GM12878 (cell line): ENCODE data around the gene GABRB1. TPM values are rescaled to one million over a fixed set of nuclear protein-coding genes. Genes with fewer than 3 reads are reported as not detected.
A peak's percentile ranks its signal among the peaks of the same experiment; 100 is the strongest.

Experiments used
- CHD4 ChIP-seq: fragments of 200-600 bp; sonication (generic); IDR thresholded peaks from 2 replicates; pipeline ENCODE4 v1.6.1; 2016; ENCODE audit warnings: mild to moderate bottlenecking
- CREM ChIP-seq: IDR thresholded peaks from 2 replicates; pipeline ENCODE4 v1.6.1; 2014; ENCODE audit warnings: antibody characterized with exemption, low read depth
- DPF2 ChIP-seq: fragments of 450-650 bp; IDR thresholded peaks from 2 replicates; pipeline ENCODE4 v1.6.1; 2017; ENCODE audit warnings: mild to moderate bottlenecking
- ELK1 ChIP-seq: IDR thresholded peaks from 2 replicates; pipeline ENCODE4 v1.6.1; 2012; ENCODE audit warnings: low read depth, low read length, improper control_type of control experiment
- IKZF1 ChIP-seq: fragments of 450-650 bp; conservative IDR thresholded peaks from 2 replicates; pipeline ENCODE4 v1.6.1; 2017; ENCODE audit warnings: antibody characterized with exemption, mild to moderate bottlenecking
- IKZF2 ChIP-seq, 2 experiments: fragments of 450-650 bp; IDR thresholded peaks; 2 replicates each; pipeline ENCODE4 v1.6.1; 2017; ENCODE audit warnings: mild to moderate bottlenecking in 2 of 2, moderate library complexity in 2 of 2
- KAT2A ChIP-seq: conservative IDR thresholded peaks from 2 replicates; pipeline ENCODE4 v1.6.1; 2011; ENCODE audit warnings: low read depth, low read length; ENCODE audit not compliant: control insufficient read depth
- NFYB ChIP-seq: IDR thresholded peaks from 2 replicates; pipeline ENCODE4 v1.6.1; 2011; ENCODE audit warnings: low read depth, mild to moderate bottlenecking, low read length, improper control_type of control experiment, moderate library complexity; ENCODE audit not compliant: insufficient read depth
- NR2F1 ChIP-seq: fragments of 450-650 bp; conservative IDR thresholded peaks from 2 replicates; pipeline ENCODE4 v1.6.1; 2017; ENCODE audit warnings: mild to moderate bottlenecking
- PKNOX1 ChIP-seq: fragments of 450-650 bp; IDR thresholded peaks from 2 replicates; pipeline ENCODE4 v1.6.1; 2016; ENCODE audit warnings: mild to moderate bottlenecking
- POLR2A ChIP-seq: IDR thresholded peaks from 2 replicates; pipeline ENCODE4 v1.6.1; 2011; ENCODE audit warnings: low read depth, mild to moderate bottlenecking, low read length
- RB1 ChIP-seq: fragments of 450-650 bp; formaldehyde crosslinking; IDR thresholded peaks from 2 replicates; pipeline ENCODE4 v1.6.1; 2017; ENCODE audit warnings: mild to moderate bottlenecking, borderline replicate concordance
- RCOR1 ChIP-seq: conservative IDR thresholded peaks from 2 replicates; pipeline ENCODE4 v1.6.1; 2012; ENCODE audit warnings: low read depth, low read length, improper control_type of control experiment
- SREBF2 ChIP-seq: IDR thresholded peaks from 2 replicates; pipeline ENCODE4 v1.6.1; 2012; ENCODE audit warnings: mild to moderate bottlenecking, low read length
- SUPT20H ChIP-seq: IDR thresholded peaks from 2 replicates; pipeline ENCODE4 v1.6.1; 2011; ENCODE audit warnings: low read depth, mild to moderate bottlenecking, low read length, moderate library complexity, borderline replicate concordance; ENCODE audit not compliant: control insufficient read depth
- ZNF217 ChIP-seq: fragments of 450-650 bp; IDR thresholded peaks from 2 replicates; pipeline ENCODE4 v1.6.1; 2017; ENCODE audit warnings: antibody characterized with exemption, mild to moderate bottlenecking
- ZNF622 ChIP-seq: fragments of 450-650 bp; IDR thresholded peaks from 2 replicates; pipeline ENCODE4 v1.6.1; 2017; ENCODE audit warnings: mild to moderate bottlenecking, inconsistent platforms
- ZNF687 ChIP-seq: fragments of 450-650 bp; IDR thresholded peaks from 2 replicates; pipeline ENCODE4 v1.6.1; 2017; ENCODE audit warnings: mild to moderate bottlenecking, moderate library complexity
- polyA plus RNA-seq, 11 experiments: library from polyadenylated mRNA; depleted of rRNA in 4 of 11; unstranded in 6 of 11; stranded (reverse) in 5 of 11; fragments of >200 nt; fragmentation: Nextera tagmentation in 4 of 11; fragmentation: Illumina TruSeq in 1 of 11; extraction: Ambion mirVana in 4 of 11; extraction: Trizol in 1 of 11; gene quantifications; 1 replicate in 1 of 11; 2 replicates in 10 of 11; pipeline versions ENCODE4 v1.2.1 to v1.2.3, GENCODE V29; 2011 to 2016; ENCODE audit warnings: inconsistent platforms in 2 of 11, missing spikeins in 2 of 11, low read depth in 1 of 11
- total RNA-seq, 4 experiments: library from RNA; depleted of rRNA in 3 of 4; stranded (reverse); fragments of >200 nt in 3 of 4; fragmentation: Illumina TruSeq in 1 of 4; extraction: Trizol in 1 of 4; gene quantifications; 2 replicates each; pipeline versions ENCODE4 v1.2.1 to v1.2.3, GENCODE V29; 2013 to 2021
- TF ChIP-seq, protein P1 (sequence below): IDR thresholded peaks from 2 replicates; pipeline ENCODE4 v1.6.1; 2011; ENCODE audit warnings: borderline replicate concordance, low read depth, mild to moderate bottlenecking, moderate library complexity, low read length; ENCODE audit not compliant: insufficient read depth, poor library complexity, severe bottlenecking
- TF ChIP-seq, protein P2 (sequence below): fragments of 450-650 bp; formaldehyde crosslinking; IDR thresholded peaks from 2 replicates; pipeline ENCODE4 v1.4.0; 2022; ENCODE audit warnings: mild to moderate bottlenecking, moderate library complexity

Gene GABRB1
- total and polyA plus RNA-seq, 10 of the 15 experiments (the other 5 are each of a cell fraction or from before 2014, with no cell fraction given): 0.13 to 0.92 TPM; not detected in 8

DNA sequence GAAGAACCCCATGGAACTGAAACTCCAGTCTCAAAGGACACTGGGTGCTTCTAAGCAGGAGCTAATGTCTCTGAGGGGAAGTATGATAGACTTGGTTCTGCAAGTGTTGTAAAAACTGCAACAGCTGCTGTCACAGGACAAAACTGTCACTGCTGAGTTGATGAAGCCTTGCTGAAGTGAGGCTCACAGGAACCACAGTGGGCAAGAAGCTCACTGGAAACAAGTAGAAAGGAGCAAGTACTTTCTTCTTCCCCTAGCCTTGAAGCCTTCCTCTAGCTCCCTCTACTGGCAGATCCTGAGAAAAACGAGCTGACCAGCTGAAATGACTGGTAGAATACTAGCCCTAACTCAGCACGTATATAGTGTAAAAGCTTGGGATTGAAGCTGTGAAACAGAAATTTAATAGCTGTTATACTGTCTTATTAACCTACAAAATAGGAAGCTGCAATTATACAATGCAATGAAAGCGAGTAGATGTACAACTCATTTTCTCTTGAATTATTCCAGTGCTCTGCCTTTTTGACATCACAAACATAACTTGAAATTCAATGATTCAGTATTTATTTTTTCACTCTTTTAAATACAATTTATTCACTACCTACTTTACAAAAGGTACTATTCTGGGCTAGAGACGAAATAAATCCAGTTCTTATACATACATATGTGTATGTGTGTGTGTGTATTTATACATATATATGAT is 91.4 kb downstream of the GABRB1 start (continued):
- TF ChIP-seq PKNOX1 (peak; percentile 72; the same call in 1 of the 2 replicates), DPF2 (peak; percentile 38; the same call in 1 of the 2 replicates), SREBF2 (no peak), RCOR1 (no peak), IKZF2 (IDR thresholded peaks at IDR 0.05) (peak in 1 of 2 experiments; percentile 27; a peak in 2 of 4 replicates), ZNF687 (no peak), ELK1 (no peak), KAT2A (no peak), POLR2A (no peak), IKZF1 (peak; percentile 57), CREM (no peak), RB1 (no peak), ZNF622 (no peak), ZNF217 (no peak), NFYB (no peak), SUPT20H (no peak), CHD4 (no peak), NR2F1 (no peak)
- TF ChIP-seq, protein P1, sequence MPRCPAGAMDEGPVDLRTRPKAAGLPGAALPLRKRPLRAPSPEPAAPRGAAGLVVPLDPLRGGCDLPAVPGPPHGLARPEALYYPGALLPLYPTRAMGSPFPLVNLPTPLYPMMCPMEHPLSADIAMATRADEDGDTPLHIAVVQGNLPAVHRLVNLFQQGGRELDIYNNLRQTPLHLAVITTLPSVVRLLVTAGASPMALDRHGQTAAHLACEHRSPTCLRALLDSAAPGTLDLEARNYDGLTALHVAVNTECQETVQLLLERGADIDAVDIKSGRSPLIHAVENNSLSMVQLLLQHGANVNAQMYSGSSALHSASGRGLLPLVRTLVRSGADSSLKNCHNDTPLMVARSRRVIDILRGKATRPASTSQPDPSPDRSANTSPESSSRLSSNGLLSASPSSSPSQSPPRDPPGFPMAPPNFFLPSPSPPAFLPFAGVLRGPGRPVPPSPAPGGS: no peak
- TF ChIP-seq, protein P2, sequence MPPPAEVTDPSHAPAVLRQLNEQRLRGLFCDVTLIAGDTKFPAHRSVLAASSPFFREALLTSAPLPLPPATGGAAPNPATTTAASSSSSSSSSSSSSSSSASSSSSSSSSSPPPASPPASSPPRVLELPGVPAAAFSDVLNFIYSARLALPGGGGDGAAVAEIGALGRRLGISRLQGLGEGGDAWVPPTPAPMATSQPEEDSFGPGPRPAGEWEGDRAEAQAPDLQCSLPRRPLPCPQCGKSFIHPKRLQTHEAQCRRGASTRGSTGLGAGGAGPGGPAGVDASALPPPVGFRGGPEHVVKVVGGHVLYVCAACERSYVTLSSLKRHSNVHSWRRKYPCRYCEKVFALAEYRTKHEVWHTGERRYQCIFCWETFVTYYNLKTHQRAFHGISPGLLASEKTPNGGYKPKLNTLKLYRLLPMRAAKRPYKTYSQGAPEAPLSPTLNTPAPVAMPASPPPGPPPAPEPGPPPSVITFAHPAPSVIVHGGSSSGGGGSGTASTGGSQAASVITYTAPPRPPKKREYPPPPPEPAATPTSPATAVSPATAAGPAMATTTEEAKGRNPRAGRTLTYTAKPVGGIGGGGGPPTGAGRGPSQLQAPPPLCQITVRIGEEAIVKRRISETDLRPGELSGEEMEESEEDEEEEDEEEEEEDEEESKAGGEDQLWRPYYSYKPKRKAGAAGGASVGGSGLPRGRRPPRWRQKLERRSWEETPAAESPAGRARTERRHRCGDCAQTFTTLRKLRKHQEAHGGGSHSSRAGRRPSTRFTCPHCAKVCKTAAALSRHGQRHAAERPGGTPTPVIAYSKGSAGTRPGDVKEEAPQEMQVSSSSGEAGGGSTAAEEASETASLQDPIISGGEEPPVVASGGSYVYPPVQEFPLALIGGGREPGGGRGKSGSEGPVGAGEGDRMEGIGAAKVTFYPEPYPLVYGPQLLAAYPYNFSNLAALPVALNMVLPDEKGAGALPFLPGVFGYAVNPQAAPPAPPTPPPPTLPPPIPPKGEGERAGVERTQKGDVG (CRISPR knock-in tag): no peak
